Progenitor cell of endocrine pancreas (in vitro differentiated cells): Measurements from ENCODE around the gene MRPS23. TPM values are rescaled to one million over a fixed set of nuclear protein-coding genes. Genes with fewer than 3 reads are reported as not detected.

ENCODE experiments used
- DNase-seq: peaks from one replicate; pipeline ENCODE4 v3.0.0; 2021; ENCODE audit warnings: low spot score; ENCODE audit not compliant: unreplicated experiment
- H3K27ac Mint-ChIP-seq: 2 replicates; pipeline ENCODE4 v1.8.0; 2021; ENCODE audit warnings: mild to moderate bottlenecking, moderate library complexity, mixed read lengths
- H3K27me3 Mint-ChIP-seq: 2 replicates; pipeline ENCODE4 v1.8.0; 2021; ENCODE audit warnings: mixed read lengths
- H3K36me3 Mint-ChIP-seq: 2 replicates; pipeline ENCODE4 v1.8.0; 2022; ENCODE audit warnings: mixed read lengths; ENCODE audit not compliant: insufficient read depth
- H3K4me1 Mint-ChIP-seq: 2 replicates; pipeline ENCODE4 v1.8.0; 2021; ENCODE audit warnings: low read depth, mixed read lengths
- H3K4me3 Mint-ChIP-seq: 2 replicates; pipeline ENCODE4 v1.8.0; 2021; ENCODE audit warnings: low read depth, mild to moderate bottlenecking, moderate library complexity, mixed read lengths
- H3K9me3 Mint-ChIP-seq: 2 replicates; pipeline ENCODE4 v1.8.0; 2021; ENCODE audit warnings: low read depth, mixed read lengths
- total RNA-seq: library from RNA; stranded (reverse); gene quantifications from 2 replicates; pipeline ENCODE4 v1.2.1, GENCODE V29; 2021
- TF ChIP-seq, protein P1 (sequence below): fragments of 200-600 bp; sonication (generic); IDR thresholded peaks from one replicate; pipeline ENCODE4 v1.5.0; 2021; ENCODE audit warnings: antibody characterized with exemption, mild to moderate bottlenecking; ENCODE audit not compliant: unreplicated experiment

The MRPS23 gene
- total RNA-seq, 1 donor from 2014 or later: 34.6 TPM

- TF ChIP-seq, protein P1, sequence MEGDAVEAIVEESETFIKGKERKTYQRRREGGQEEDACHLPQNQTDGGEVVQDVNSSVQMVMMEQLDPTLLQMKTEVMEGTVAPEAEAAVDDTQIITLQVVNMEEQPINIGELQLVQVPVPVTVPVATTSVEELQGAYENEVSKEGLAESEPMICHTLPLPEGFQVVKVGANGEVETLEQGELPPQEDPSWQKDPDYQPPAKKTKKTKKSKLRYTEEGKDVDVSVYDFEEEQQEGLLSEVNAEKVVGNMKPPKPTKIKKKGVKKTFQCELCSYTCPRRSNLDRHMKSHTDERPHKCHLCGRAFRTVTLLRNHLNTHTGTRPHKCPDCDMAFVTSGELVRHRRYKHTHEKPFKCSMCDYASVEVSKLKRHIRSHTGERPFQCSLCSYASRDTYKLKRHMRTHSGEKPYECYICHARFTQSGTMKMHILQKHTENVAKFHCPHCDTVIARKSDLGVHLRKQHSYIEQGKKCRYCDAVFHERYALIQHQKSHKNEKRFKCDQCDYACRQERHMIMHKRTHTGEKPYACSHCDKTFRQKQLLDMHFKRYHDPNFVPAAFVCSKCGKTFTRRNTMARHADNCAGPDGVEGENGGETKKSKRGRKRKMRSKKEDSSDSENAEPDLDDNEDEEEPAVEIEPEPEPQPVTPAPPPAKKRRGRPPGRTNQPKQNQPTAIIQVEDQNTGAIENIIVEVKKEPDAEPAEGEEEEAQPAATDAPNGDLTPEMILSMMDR: no peak
- H3K36me3 Mint-ChIP-seq: peaks cover 20% of the 10 kb centered on the region
- H3K9me3 Mint-ChIP-seq: no peaks in the 10 kb centered on the region
- no peaks in the 10 kb centered on the region for H3K4me1 Mint-ChIP-seq
- H3K27ac Mint-ChIP-seq: no peak overlapping the region
- H3K4me3 Mint-ChIP-seq: no peak overlapping the region
- no peak for DNase-seq
- H3K27me3 Mint-ChIP-seq: peaks cover 36% of the 10 kb centered on the region
Observed at GRCh38 chr17:57866319-57866718, 16.5 kb upstream of the MRPS23 start.

- H3K9me3 Mint-ChIP-seq: no peaks in the 10 kb centered on the region
- H3K4me1 Mint-ChIP-seq: peaks cover 7% of the 10 kb centered on the region
- H3K27me3 Mint-ChIP-seq: peaks cover 53% of the 10 kb centered on the region
- no peak overlapping the region for H3K27ac Mint-ChIP-seq
- no peak for DNase-seq
- TF ChIP-seq, protein P1: no peak
- peaks cover 15% of the 10 kb centered on the region for H3K36me3 Mint-ChIP-seq
- H3K4me3 Mint-ChIP-seq: no peak overlapping the region
Observed at GRCh38 chr17:57864273-57864672, 14.4 kb upstream of the MRPS23 start.

GRCh38 chr17:57862694-57863667 is 13.1 kb upstream of the MRPS23 start:
- TF ChIP-seq, protein P1: no peak

DNA sequence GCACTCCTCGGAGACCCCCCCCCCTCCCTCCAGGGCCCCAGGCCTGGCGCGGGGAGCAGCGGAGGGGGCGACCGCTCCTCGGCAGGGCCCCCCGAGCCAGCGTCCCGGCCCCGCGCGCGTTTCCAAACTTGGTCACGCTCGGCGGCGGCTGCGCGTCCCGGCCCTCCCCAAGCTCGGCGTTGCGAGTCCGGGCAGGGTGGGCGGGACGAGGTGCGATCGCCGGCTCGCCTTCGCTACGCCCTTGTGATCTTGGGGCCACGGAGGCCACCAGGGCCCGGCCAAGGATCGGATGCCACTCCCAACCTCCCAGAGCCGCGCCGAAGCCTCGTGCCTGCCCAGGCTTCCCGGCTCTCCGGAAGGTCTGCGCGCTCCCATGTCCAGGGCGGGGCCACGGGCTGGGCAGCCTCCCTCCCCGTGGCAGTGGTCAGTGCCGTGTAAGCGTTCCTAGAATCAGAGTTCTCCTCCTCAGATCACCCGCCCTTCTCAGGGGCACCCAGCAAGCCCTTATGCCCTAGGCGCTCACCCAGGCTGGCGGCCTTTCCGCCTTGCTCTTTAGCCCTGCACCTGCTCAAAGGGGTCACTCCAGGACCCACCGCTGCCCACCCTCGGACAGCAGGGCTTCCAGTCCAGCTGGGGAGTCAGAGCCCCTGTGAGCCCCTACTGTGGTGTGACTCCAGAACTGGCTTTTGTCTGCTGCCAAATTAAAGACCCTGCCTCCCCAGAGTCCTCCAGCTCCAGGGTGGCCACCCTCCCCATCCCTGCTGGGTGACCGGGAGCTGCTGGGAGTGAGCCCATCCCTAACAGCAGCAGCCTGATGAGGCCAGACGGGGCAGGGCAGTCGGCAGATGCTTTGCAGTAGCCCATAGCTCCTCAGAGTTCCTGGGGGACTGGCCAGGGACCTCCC is 12.2 kb upstream of the MRPS23 start:
- no peak for DNase-seq
- Mint-ChIP-seq H3K27ac (no peak overlapping the region), H3K36me3 (peaks cover 12% of the 10 kb centered on the region), H3K4me1 (peaks cover 7% of the 10 kb centered on the region), H3K4me3 (peak overlapping the region; percentile 59), H3K9me3 (no peaks in the 10 kb centered on the region), H3K27me3 (peaks cover 62% of the 10 kb centered on the region)
- TF ChIP-seq, protein P1: no peak

More at GRCh38 chr17:57862694-57863667, 13.1 kb upstream of the MRPS23 start:
- Mint-ChIP-seq H3K36me3 (peaks cover 14% of the 10 kb centered on the region), H3K4me3 (no peak overlapping the region), H3K27me3 (peaks cover 65% of the 10 kb centered on the region), H3K4me1 (peaks cover 7% of the 10 kb centered on the region), H3K9me3 (no peaks in the 10 kb centered on the region), H3K27ac (no peak overlapping the region)
- no peak for DNase-seq
